GM12891 (cell line): ENCODE results near the gene ZCWPW1.

ENCODE experiments used
- DNase-seq: peaks from one replicate; pipeline ENCODE4 v3.0.0; 2011; ENCODE audit warnings: low spot score; ENCODE audit not compliant: insufficient read length
- FAIRE-seq: peaks from 2 replicates; lab custom pipeline; 2011; peaks lifted over from hg19 to GRCh38; lab: Jason Lieb, UNC
- PAX5 ChIP-seq: IDR thresholded peaks from 2 replicates; pipeline ENCODE4 v1.6.1; 2011; ENCODE audit warnings: low read length, moderate library complexity, mild to moderate bottlenecking; ENCODE audit not compliant: insufficient read depth, severe bottlenecking
- POLR2A ChIP-seq: IDR thresholded peaks from 2 replicates; pipeline ENCODE4 v1.6.1; 2011; ENCODE audit warnings: low read depth, low read length, control low read depth
- POLR2AphosphoS5 ChIP-seq: IDR thresholded peaks from 2 replicates; pipeline ENCODE4 v1.6.1; 2011; ENCODE audit warnings: low read depth, low read length, control low read depth
- POU2F2 ChIP-seq: IDR thresholded peaks from 2 replicates; pipeline ENCODE4 v1.6.1; 2011; ENCODE audit warnings: low read depth, mild to moderate bottlenecking, control low read depth, low read length, moderate library complexity
- SPI1 ChIP-seq: IDR thresholded peaks from 2 replicates; pipeline ENCODE4 v1.6.1; 2011; ENCODE audit warnings: low read depth, low read length, control low read depth
- TAF1 ChIP-seq: IDR thresholded peaks from 2 replicates; pipeline ENCODE4 v1.6.1; 2011; ENCODE audit warnings: low read depth, low read length, control low read depth

The ZCWPW1 gene

DNA sequence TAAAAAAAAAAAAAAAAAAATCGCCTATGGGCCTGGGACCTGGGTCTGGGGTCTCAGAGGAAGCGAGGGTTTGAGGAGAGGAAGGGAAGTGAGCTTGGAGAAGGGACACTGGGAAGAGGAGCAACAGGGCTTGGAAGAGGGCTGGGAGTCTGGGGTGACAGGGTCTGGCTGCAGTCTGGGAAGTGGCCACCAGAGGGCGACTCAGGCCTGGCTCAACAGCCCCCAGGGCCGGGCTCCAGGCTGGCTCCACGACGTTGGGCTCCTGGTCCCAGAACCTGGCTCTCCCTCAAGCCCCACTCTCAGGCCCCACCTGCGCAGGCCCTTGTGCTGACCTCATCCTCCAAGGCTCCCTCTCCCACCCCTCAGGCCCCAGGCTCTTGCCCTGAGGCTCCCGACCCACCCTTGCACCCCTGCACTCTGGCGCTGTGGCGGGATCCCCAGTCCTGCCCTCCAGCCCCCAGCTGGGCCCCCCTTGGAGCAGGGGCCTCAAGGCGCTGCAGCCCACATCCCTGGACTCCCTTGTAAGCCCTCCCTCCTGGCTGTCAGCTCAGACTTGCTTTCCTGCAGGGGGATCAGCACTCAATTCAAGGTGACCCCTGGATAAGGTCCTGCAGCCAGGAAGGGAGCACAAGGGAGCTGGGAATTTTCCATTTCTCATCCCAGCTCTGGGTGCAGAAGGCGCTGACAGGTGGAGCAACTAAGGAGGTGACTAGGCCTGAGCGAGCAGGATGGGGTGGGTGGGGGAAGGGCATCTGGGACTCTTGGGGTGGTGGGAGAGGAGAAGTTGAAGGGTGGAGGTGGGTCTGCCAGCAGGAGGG, 40.9 kb upstream of the ZCWPW1 start:
- DNase-seq (peak; percentile 97), FAIRE-seq (peak; percentile 16)
- TF ChIP-seq POU2F2: no peak
- TF ChIP-seq TAF1: no peak
- TF ChIP-seq PAX5: no peak
- TF ChIP-seq SPI1: no peak
- TF ChIP-seq POLR2AphosphoS5: no peak; the same call in 1 of the 2 replicates
- TF ChIP-seq POLR2A: no peak

DNA sequence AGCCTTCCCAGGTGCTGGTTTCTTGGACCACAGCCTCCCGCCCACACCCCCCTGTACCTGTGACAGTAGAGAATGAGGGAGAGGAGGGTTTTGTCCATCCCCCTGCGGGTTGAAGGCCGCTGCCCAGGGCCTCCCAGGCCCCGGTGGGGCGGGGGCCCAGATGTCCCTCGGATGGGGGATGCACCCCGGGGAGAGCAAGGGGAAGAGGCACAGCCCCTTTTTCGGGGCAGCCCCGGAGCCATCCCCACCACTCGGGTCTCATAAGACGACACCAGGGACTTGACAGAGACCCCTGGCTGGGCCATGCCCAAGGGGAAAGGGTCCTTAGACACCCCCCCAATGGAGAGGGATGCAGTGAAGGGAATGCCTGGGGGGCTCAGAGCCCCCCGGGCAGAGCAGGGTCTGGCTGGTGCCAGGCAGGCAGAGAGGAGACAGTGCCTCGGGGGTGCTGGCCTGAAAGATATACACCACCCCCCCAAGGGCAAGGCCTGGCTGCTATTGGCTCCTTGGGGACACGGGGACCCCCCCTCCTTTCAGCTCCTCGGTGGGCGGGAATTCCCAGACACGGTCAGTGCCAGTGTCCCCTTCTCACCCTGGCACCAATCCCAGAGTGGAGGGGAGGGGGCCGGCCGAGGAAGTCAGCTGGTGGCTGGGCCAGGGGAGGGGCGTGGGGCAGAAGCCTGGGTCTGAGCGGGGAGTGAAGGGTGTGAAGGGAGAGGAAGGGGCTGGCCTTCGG, 39.3 kb upstream of the ZCWPW1 start:
- FAIRE-seq: no peak

DNA sequence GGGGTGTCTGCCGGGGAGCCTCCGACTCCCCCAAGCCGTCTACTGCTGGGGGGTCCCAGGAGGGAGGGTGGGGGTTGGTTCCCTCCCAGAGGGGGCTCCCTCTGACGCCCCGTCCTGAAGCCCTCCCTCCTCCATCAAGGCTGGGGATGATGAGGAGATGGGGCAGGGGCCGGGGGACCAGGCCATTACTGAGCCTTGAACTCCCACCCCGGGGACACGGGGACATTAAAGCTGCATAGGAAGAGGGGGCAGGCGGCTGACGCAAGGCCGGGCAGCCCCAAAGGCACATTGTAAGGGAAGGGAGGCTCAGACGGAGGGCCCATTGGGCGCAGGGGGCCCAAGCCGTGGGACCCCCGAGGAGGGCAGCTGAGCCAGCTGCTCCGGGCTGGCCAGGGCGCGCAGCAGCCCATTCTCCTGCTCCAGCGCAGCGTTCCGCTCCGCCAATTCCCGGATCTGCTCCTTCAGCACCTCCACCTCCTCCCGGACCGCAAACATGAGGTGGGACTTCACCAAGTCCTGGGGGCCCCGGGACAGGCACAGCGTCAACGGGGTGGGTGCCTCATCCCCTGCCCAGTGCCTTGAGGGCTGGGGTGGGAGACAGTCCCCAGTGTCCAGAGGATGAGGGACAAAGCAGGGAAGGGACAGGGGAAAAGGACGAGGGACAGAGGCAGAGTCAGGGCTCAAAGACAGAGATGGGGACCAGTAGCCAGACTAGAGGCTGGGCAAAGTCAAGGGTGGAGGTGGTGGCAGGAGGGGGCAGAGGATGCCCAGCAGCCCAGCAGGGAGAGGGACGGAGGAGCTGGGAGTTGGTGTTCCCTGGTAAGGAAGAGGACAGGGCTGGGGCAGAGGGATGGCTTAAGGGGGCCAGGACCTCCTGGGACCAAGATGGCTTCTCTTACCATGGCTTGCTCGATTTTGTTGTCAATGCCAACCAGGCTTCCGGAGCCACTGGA, 38.4 kb upstream of the ZCWPW1 start:
- TF ChIP-seq TAF1: no peak
- TF ChIP-seq SPI1: no peak
- TF ChIP-seq POU2F2: no peak
- TF ChIP-seq PAX5: no peak
- no peak for TF ChIP-seq POLR2AphosphoS5
- no peak for TF ChIP-seq POLR2A
- FAIRE-seq (no peak), DNase-seq (no peak)

More for the DNA sequence above, 39.3 kb upstream of the ZCWPW1 start:
- DNase-seq: no peak
- TF ChIP-seq POU2F2 (no peak), TAF1 (no peak), PAX5 (no peak), SPI1 (no peak), POLR2A (no peak), POLR2AphosphoS5 (no peak)

DNA sequence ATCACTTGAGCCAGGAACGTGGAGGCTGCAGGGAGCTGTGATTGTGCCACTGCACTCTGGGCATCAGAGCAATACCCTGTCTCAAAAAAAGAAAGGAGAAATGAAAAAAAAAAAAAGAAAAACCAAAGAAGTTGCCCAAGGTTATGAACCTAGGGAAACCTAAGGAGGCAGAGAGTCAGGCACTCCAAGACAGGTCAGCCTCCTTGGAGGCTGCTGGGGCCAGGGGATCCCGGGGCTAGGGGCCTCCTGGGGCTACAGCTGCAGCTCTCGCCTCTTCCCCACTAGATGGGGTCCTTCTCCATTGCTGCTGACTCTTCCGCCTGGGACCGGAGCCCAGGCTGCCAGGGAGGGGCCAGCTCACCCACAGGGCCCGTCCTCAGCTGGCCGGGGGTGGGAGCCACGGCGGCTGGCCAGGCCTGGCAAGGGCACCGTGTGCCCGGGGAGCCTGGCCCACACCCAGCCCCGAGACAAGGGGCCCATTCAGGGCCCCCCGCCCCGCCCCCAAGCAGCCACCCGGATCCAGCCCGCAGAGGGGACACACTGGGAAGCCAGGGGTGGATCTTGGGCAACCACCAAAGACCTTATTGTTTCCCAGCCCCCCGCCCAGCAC, 37.3 kb upstream of the ZCWPW1 start:
- no peak for FAIRE-seq
- DNase-seq: no peak
- TF ChIP-seq SPI1: no peak
- TF ChIP-seq PAX5: no peak
- TF ChIP-seq POLR2AphosphoS5: no peak
- TF ChIP-seq TAF1: no peak
- TF ChIP-seq POU2F2: no peak
- TF ChIP-seq POLR2A: no peak

DNA sequence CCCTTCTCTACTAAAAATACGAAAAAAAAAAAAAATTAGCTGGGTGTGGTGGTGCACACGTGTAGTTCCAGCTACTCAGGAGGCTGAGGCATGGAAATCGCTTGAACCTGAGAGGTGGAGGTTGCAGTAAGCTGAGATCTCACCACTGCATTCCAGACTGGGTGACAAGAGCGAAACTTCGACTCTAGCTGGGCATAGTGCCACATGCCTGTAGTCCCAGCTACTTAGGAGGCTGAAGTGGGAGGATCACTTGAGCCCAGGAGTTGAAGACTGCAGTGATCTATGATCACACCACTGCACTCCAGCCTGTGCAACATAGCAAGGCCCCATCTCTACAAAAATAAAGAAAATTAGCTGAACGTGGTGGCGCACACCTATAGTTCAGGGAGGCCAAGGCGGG, 36.8 kb upstream of the ZCWPW1 start:
- TF ChIP-seq TAF1: no peak
- DNase-seq: no peak
- FAIRE-seq: no peak

DNA sequence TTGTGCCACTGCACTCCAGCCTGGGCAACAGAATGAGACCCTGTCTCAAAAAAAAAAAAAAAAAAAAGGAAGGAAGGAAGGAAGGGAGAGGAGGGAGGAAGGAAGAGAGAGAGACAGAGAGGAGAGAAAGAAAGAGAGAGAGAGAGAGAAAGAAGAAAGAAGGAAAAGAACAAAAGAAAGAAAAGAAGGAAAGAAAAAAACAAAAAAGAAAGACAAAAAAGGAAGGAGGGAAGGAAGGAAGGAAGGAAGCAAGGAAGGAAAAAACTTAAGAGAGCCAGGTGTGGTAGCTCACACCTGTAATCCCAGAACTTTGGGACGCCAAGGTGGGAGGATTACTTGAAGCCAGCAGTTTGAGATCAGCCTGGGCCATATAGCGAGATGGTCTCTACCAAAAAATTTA, 36.3 kb upstream of the ZCWPW1 start:
- TF ChIP-seq POLR2A: no peak
- TF ChIP-seq SPI1: no peak
- TF ChIP-seq POLR2AphosphoS5: no peak
- no peak for TF ChIP-seq POU2F2
- TF ChIP-seq PAX5: no peak
- TF ChIP-seq TAF1: no peak
- DNase-seq (no peak), FAIRE-seq (no peak)

DNA sequence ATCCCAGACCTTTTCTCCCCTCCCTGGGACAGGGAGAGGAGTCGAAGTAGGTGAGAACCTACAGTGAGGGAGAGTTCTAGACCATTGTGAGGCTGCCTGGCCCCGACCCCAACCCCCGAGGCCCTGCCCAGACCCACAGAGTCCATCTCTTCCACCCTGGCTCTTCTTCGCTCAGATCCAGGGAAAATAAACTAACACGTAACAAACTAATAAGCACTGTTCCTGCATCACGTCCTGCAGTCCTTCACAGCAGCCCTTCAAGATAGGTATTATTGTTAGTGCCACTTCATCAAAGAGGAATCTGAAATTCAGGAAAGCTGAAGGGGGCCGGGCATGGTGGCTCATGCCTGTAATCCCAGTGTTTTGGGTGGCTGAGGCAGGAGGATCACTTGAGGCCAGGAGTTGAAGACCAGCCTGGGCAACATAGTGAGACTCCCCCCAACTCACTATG, 35.7 kb upstream of the ZCWPW1 start, which contains the start of gene SPACDR:
Gene SPACDR, minus strand, starts transcription at position 51 of the 451 bp plus-strand sequence. CDS start 235 bp downstream, outside the sequence.
- no peak for FAIRE-seq
- DNase-seq: no peak
- no peak for TF ChIP-seq POU2F2
- no peak for TF ChIP-seq PAX5
- no peak for TF ChIP-seq SPI1
- TF ChIP-seq POLR2A: no peak
- no peak for TF ChIP-seq POLR2AphosphoS5
- TF ChIP-seq TAF1: no peak

DNA sequence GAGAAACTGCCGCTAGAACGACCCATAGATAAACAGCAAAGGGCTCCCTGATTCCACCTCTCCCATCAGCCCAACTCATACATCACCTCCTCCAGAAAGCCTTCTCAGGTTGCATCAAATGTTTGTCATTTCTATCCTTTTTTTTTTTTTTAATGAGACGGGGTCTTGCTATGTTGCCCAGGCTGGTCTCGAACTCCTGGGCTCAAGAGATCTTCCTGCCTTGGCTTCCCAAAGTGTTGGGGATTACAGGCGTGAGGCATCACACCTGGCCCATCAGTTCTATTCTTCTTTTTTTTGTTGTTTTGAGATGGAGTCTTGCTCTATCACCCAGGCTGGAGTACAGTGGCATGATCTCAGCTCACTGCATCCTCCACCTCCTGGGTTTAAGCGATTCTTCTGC, 28.5 kb upstream of the ZCWPW1 start:
- FAIRE-seq (no peak), DNase-seq (no peak)
- TF ChIP-seq SPI1 (no peak), POU2F2 (no peak), POLR2AphosphoS5 (no peak), POLR2A (no peak), PAX5 (no peak), TAF1 (no peak)
